Kidney (tissue), 14 donors: ENCODE measurements around the gene LCN6. TPM values are rescaled to one million over a fixed set of nuclear protein-coding genes. Genes with fewer than 3 reads are reported as not detected.
"Not testable (repeated sequence)": the region's sequence is repeated elsewhere in the genome, so short reads cannot be mapped to it uniquely, and the experiment has no call there.

Experiments
- DNase-seq, 5 donors: peaks; one replicate each; pipeline ENCODE4 v3.0.0-alpha.2; 2013 to 2020
- FAIRE-seq: peaks from 2 replicates; lab custom pipeline; 2012; peaks lifted over from hg19 to GRCh38; lab: Jason Lieb, UNC
- H3K27ac ChIP-seq, 2 donors: one replicate each; pipeline ENCODE4 v1.7.0; 2013; ENCODE audit warnings: low read depth in 2 of 2, low read length in 2 of 2, inconsistent platforms in 1 of 2
- H3K27me3 ChIP-seq: one replicate; pipeline ENCODE4 v1.7.1; 2013; ENCODE audit warnings: low read length, inconsistent platforms; ENCODE audit not compliant: control insufficient read depth, insufficient read depth
- H3K36me3 ChIP-seq, 3 donors: one replicate each; pipeline versions ENCODE4 v1.7.0 to v1.7.1; 2013; ENCODE audit warnings: low read length in 3 of 3, control low read depth in 1 of 3, inconsistent platforms in 1 of 3; ENCODE audit not compliant: insufficient read depth in 3 of 3, control insufficient read depth in 2 of 3
- H3K4me1 ChIP-seq, 3 donors: one replicate each; pipeline versions ENCODE4 v1.7.0 to v1.7.1; 2013; ENCODE audit warnings: low read length in 3 of 3, inconsistent platforms in 1 of 3, low read depth in 1 of 3; ENCODE audit not compliant: control insufficient read depth in 2 of 3, insufficient read depth in 2 of 3
- H3K4me3 ChIP-seq, 3 donors: one replicate each; pipeline versions ENCODE4 v1.7.0 to v1.8.1; 2013; ENCODE audit warnings: low read length in 3 of 3, control low read depth in 1 of 3, inconsistent platforms in 1 of 3
- H3K9ac ChIP-seq, 3 donors: one replicate each; pipeline versions ENCODE4 v1.7.0 to v1.7.1; 2013; ENCODE audit warnings: low read length in 3 of 3, control low read depth in 1 of 3, inconsistent platforms in 1 of 3
- H3K9me3 ChIP-seq, 3 donors: one replicate each; pipeline versions ENCODE4 v1.7.0 to v1.7.1; 2013; ENCODE audit warnings: low read length in 3 of 3, control low read depth in 1 of 3, inconsistent platforms in 1 of 3; ENCODE audit not compliant: control insufficient read depth in 2 of 3, insufficient read depth in 1 of 3
- CTCF ChIP-seq: IDR thresholded peaks from 3 replicates; pipeline ENCODE4 v1.5.1; 2012; ENCODE audit warnings: mild to moderate bottlenecking, moderate library complexity, borderline replicate concordance; ENCODE audit not compliant: insufficient read depth; ENCODE audit errors: extremely low read depth
- intact Hi-C: fragments of 100-400 bp; cut with DNase I; formaldehyde crosslinking; loops from one replicate; pipeline ENCODE4 v1.11.1; 2022
- polyA plus RNA-seq: library from polyadenylated mRNA; stranded (reverse); fragments of 350-450 nt; fragmentation: Illumina TruSeq; extraction: RNeasy Lipid Tissue Mini Kit (QIAGEN cat#74804); gene quantifications from one replicate; pipeline ENCODE4 v1.2.3, GENCODE V29; 2014; ENCODE audit warnings: low read depth, low replicate concordance; ENCODE audit not compliant: insufficient read depth
- total RNA-seq: library from RNA; stranded (reverse); fragmentation: NEBNext Ultra II Directional; extraction: Animal tissue kit (Norgen Biotek cat#: 25700); gene quantifications from one replicate; pipeline ENCODE4 v1.2.1, GENCODE V29; 2021
- donor health status: control.
- donor health status: control.
- donor health status: control.
- donor health status: control.
- donor health status: control.
- donor health status: DM: yes; HTN: yes; CAD: no.
- donor health status: Normal renal cell carcinoma (clear cell type).

The LCN6 gene
- total and polyA plus RNA-seq, 2 donors from 2014 or later: 16.0 TPM; not detected in 1

GRCh38 chr9:136791516-136792276, 43.4 kb upstream of the LCN6 start:
- intact Hi-C loops: loop anchor here (10.0 kb wide), 1 partner anchor 153 kb away; the partner anchor contains the start of genes C8G and FBXW5
- H3K9me3 ChIP-seq: no peaks in the 10 kb centered on the region
- peak; percentile 45 for TF ChIP-seq CTCF
- DNase-seq: peak; percentile 72 to 94 (median 74)
- H3K9ac ChIP-seq: peak overlapping the region; percentile 65 to 97 (median 85)
- peak overlapping the region; percentile 81 to 90 (median 87) for H3K4me3 ChIP-seq
- peaks cover 3 to 18% (median 6%) of the 10 kb centered on the region in 3 donors for H3K4me1 ChIP-seq
- FAIRE-seq: no peak
- peaks cover 0 to 3% (median 3%) of the 10 kb centered on the region in 3 donors for H3K36me3 ChIP-seq
- H3K27me3 ChIP-seq: no peaks in the 10 kb centered on the region
- H3K27ac ChIP-seq: peak overlapping the region; percentile 95 to 97

- TF ChIP-seq CTCF: peak; percentile 14
- H3K36me3 ChIP-seq: peaks cover 0 to 3% (median 3%) of the 10 kb centered on the region in 3 donors
- peak within 1 kb of the TSS; percentile 81 to 90 (median 87) for H3K4me3 ChIP-seq
- intact Hi-C loops: loop anchor here (10.0 kb wide), 1 partner anchor 154 kb away; the partner anchor contains the start of genes C8G and FBXW5
- FAIRE-seq (no peak), DNase-seq (peak; percentile 100)
- H3K9ac ChIP-seq: peak within 1 kb of the TSS; percentile 65 to 97 (median 85)
- peaks cover 3 to 18% (median 6%) of the 10 kb centered on the region in 3 donors for H3K4me1 ChIP-seq
- no peaks in the 10 kb centered on the region for H3K9me3 ChIP-seq
- peak within 1 kb of the TSS; percentile 95 to 97 for H3K27ac ChIP-seq
- no peaks in the 10 kb centered on the region for H3K27me3 ChIP-seq
Observed at GRCh38 chr9:136790640-136791515, 42.6 kb upstream of the LCN6 start, which contains the start of gene TMEM141. TSS of gene TMEM141 (plus strand) at chr9:136791344. CDS start at chr9:136791371, 27 bp downstream.

- H3K4me1 ChIP-seq: peaks cover 3 to 18% (median 6%) of the 10 kb centered on the region in 3 donors
- no peak for TF ChIP-seq CTCF
Observed at GRCh38 chr9:136789523-136789937, 41.2 kb upstream of the LCN6 start.

GRCh38 chr9:136788644-136789522, 40.6 kb upstream of the LCN6 start:
- not testable (repeated sequence) for H3K9me3 ChIP-seq, FAIRE-seq, H3K9ac ChIP-seq, H3K4me3 ChIP-seq, H3K36me3 ChIP-seq, H3K27ac ChIP-seq, H3K27me3 ChIP-seq
- peaks cover 3 to 18% (median 6%) of the 10 kb centered on the region in 3 donors for H3K4me1 ChIP-seq
- peak in 1 of 5 donors; percentile 48 for DNase-seq
- intact Hi-C loops: loop anchor here (10.0 kb wide), 1 partner anchor 246 kb away; the partner anchor contains the start of gene FUT7

More at GRCh38 chr9:136789523-136789937, 41.2 kb upstream of the LCN6 start:
- Histone ChIP-seq H3K9me3 (no peaks in the 10 kb centered on the region), H3K9ac (no peak overlapping the region), H3K27me3 (no peaks in the 10 kb centered on the region), H3K27ac (no peak overlapping the region), H3K4me3 (no peak overlapping the region), H3K36me3 (peaks cover 0 to 3% (median 3%) of the 10 kb centered on the region in 3 donors)
- intact Hi-C loops: loop anchor here (10.0 kb wide), 1 partner anchor 245 kb away; the partner anchor contains the start of gene FUT7
- FAIRE-seq: no peak
- DNase-seq: no peak
